IPS DF 6.9 (cell line): Measurements from ENCODE around the gene CCDC138.

Experiments used
- DNase-seq: peaks from one replicate; pipeline ENCODE4 v3.0.0-alpha.2; 2013; ENCODE audit warnings: low read depth, low spot score
- H3K27ac ChIP-seq: one replicate; pipeline ENCODE4 v1.5.1; 2013; ENCODE audit warnings: low read length, control low read depth
- H3K27me3 ChIP-seq: 2 replicates; pipeline ENCODE4 v1.6.1; 2013; ENCODE audit warnings: mild to moderate bottlenecking, low read length; ENCODE audit not compliant: control insufficient read depth, insufficient read depth
- H3K36me3 ChIP-seq: 2 replicates; pipeline ENCODE4 v1.6.1; 2013; ENCODE audit warnings: low read length; ENCODE audit not compliant: control insufficient read depth, insufficient read depth
- H3K4me1 ChIP-seq: 2 replicates; pipeline ENCODE4 v1.6.1; 2013; ENCODE audit warnings: low read length; ENCODE audit not compliant: control insufficient read depth, insufficient read depth
- H3K4me3 ChIP-seq: 2 replicates; pipeline ENCODE4 v1.5.1; 2013; ENCODE audit warnings: mild to moderate bottlenecking, low read length
- H3K9me3 ChIP-seq: 2 replicates; pipeline ENCODE4 v1.6.1; 2013; ENCODE audit warnings: low read length, inconsistent platforms; ENCODE audit not compliant: control insufficient read depth, insufficient read depth
- WGBS: extraction: QIAGEN DNeasy Blood & Tissue Kit; methylation state at CpG from one replicate; pipeline ENCODE4 v1.1.7; 2013; ENCODE audit warnings: mixed read lengths, missing lambda C conversion rate; ENCODE audit not compliant: insufficient read length, insufficient coverage; 5-methylcytosine and 5-hydroxymethylcytosine counted together

CCDC138 gene

DNA sequence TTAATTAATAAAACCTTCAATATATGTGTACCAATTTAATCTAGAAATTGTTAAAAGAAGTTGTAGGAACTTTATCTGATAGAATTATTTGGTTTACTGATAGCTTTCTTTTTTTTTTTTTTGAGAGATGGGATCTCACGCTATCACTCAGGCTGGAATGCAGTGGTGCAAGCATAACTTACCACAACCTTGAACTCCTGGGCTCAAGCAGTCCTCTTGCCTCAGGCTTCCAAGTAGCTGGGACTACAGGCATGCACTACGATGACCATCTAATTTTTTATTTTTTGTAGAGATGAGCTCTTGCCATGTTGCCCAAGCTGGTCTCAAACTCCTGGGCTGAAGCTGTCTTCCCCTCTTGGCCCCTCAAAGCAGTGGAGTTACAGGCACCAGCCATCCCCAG lies 66.8 kb downstream of the CCDC138 start:
- H3K27ac ChIP-seq, result no peak overlapping the region
- no peaks in the 10 kb centered on the region for H3K9me3 ChIP-seq
- no peaks in the 10 kb centered on the region for H3K27me3 ChIP-seq
- H3K36me3 ChIP-seq, result 0 out of 2 replicates have a peak, but pooled peaks cover 4% of the 10 kb centered on the region
- H3K4me3 ChIP-seq, result no peak overlapping the region
- H3K4me1 ChIP-seq, result no peaks in the 10 kb centered on the region
- no CpG with 5 or more reads among the region's 2 CpGs for WGBS
- no peak for DNase-seq

DNA sequence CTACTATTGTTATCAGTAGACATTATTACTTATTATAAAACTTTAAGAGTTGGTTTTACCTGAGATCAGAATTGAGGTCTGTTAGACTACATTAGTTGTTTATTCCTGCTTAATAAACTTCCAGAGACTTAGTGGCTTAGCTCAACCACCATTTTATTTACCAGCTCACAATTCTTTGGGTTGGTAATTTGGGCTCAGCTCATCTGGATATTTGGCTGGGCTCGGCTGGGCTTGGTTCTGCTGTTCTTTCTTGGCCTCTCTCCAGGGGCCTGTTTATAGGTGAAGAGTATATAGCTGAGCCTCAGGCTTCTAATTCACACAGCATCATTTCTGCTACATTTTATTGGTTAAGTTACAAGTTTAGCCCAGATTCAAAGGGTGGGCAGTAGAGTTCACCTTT lies 67.9 kb downstream of the CCDC138 start:
- 0 out of 2 replicates have a peak, but pooled peaks cover 2% of the 10 kb centered on the region for H3K36me3 ChIP-seq
- no peaks in the 10 kb centered on the region for H3K9me3 ChIP-seq
- no peaks in the 10 kb centered on the region for H3K27me3 ChIP-seq
- no peak for DNase-seq
- no peak overlapping the region for H3K27ac ChIP-seq
- WGBS, result no CpG with 5 or more reads among the region's 1 CpG
- H3K4me1 ChIP-seq, result no peaks in the 10 kb centered on the region
- no peak overlapping the region for H3K4me3 ChIP-seq

DNA sequence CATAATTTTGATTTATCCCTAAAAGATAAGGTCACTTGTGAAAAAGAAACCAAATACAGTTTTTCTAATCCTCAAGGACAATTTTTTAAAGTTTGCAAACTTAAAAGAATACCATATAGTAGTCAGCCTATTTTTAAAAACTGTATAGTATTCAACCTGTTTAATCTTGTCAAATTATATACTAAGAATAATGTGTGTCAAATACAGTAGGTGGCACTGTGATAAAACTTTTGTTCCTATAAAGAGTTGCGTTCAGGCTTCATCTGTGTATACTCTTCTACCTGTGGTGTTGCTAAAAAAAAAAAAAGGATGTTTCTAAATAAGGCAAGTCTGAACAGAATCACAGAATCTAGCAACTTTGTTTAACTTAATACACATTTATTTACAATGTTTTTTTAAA lies 68.6 kb downstream of the CCDC138 start:
- no peaks in the 10 kb centered on the region for H3K27me3 ChIP-seq
- no peak for DNase-seq
- H3K36me3 ChIP-seq, result 0 out of 2 replicates have a peak, but pooled peaks cover 2% of the 10 kb centered on the region
- no peak overlapping the region for H3K4me3 ChIP-seq
- WGBS, result no CpG with 5 or more reads among the region's 1 CpG
- H3K27ac ChIP-seq, result no peak overlapping the region
- H3K4me1 ChIP-seq, result no peaks in the 10 kb centered on the region
- H3K9me3 ChIP-seq, result no peaks in the 10 kb centered on the region

DNA sequence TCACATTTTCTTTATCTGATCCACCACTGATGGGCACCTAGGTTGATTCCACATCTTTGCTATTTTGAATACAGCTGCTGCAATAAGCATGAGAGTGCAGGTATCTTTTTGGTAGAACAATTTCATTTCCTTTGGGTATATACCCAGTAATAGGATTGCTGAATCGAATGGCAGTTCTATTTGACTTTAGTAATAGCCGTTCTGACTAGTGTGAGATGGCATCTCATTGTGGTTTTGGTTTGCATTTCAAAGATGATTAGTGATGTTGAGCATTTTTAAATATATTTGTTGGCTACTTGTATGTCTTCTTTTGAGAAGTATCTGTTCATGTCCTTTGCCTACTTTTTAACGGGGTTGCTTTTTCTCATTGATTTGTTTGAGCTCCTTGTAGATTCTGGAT lies 72.3 kb downstream of the CCDC138 start:
- no peaks in the 10 kb centered on the region for H3K27me3 ChIP-seq
- H3K4me1 ChIP-seq, result no peaks in the 10 kb centered on the region
- no peak overlapping the region for H3K27ac ChIP-seq
- no peak overlapping the region for H3K4me3 ChIP-seq
- DNase-seq, result no peak
- no peaks in the 10 kb centered on the region for H3K36me3 ChIP-seq
- no CpG with 5 or more reads among the region's 3 CpGs for WGBS
- H3K9me3 ChIP-seq, result no peaks in the 10 kb centered on the region

DNA sequence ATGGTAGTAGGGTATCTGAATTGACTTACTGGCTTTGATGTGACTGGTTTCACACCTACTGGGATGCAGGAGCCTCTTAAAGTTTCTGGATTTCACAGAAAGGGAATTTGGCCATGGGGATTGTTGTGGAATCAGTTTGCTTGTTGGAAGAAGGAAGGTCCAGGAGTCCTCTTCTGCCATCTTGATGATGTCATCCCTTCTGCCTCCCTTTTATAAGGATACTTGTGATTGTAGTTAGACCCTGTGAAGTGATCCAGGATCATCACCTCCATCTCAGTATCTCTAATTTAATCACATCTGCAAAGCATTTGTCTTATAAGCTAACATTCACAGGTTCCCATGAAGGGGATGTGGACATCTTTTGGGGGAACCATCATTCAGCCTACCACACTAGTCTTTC lies 79.5 kb downstream of the CCDC138 start:
- Histone ChIP-seq H3K36me3 (no peaks in the 10 kb centered on the region), H3K4me1 (no peaks in the 10 kb centered on the region), H3K27me3 (no peaks in the 10 kb centered on the region), H3K9me3 (no peaks in the 10 kb centered on the region), H3K27ac (no peak overlapping the region), H3K4me3 (no peak overlapping the region)
- no peak for DNase-seq

DNA sequence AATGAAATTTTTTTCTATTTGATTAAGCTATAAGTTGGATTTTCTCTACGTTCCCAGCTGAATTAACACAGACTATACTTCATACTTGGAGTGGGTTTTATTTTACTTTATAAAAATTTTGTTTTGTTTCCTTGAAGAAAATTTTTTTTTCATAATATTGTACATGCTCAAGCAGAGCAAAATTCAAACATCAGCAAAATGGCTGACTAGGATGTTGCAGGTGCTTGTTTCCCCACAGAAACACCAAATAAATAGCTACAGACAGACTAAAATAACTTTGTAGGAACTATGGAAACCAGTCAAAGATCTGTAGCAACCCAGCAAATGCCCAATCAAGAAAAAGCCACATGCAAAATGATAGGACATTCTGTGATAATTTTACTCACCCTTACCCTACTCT lies 82.3 kb downstream of the CCDC138 start:
- H3K36me3 ChIP-seq, result no peaks in the 10 kb centered on the region
- no peaks in the 10 kb centered on the region for H3K9me3 ChIP-seq
- WGBS, result no CpG with 5 or more reads among the region's 1 CpG
- H3K4me3 ChIP-seq, result no peak overlapping the region
- DNase-seq, result no peak
- H3K4me1 ChIP-seq, result no peaks in the 10 kb centered on the region
- no peak overlapping the region for H3K27ac ChIP-seq
- H3K27me3 ChIP-seq, result no peaks in the 10 kb centered on the region

DNA sequence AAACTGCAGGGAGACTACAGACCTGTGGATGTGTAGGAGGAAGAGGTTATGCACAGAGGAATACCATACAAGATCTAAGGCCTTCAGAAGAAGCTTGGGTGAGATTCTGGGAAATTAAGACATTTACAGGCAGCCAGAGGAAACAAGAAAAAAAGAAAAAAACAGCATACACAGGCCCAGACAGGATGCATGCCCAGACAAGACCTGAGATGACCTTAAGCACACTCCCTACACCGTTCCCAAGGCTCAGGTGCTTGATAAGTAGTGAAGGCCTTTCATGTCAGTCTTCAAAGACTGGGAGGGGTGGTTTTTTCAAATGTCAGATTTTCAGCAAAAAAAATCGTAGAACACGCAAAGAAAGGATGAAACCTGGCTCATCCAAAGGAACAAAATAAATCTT lies 83.0 kb downstream of the CCDC138 start:
- Histone ChIP-seq H3K9me3 (no peaks in the 10 kb centered on the region), H3K27me3 (no peaks in the 10 kb centered on the region), H3K27ac (no peak overlapping the region), H3K36me3 (no peaks in the 10 kb centered on the region), H3K4me3 (no peak overlapping the region), H3K4me1 (no peaks in the 10 kb centered on the region)
- no peak for DNase-seq
- WGBS, result no CpG with 5 or more reads among the region's 3 CpGs

DNA sequence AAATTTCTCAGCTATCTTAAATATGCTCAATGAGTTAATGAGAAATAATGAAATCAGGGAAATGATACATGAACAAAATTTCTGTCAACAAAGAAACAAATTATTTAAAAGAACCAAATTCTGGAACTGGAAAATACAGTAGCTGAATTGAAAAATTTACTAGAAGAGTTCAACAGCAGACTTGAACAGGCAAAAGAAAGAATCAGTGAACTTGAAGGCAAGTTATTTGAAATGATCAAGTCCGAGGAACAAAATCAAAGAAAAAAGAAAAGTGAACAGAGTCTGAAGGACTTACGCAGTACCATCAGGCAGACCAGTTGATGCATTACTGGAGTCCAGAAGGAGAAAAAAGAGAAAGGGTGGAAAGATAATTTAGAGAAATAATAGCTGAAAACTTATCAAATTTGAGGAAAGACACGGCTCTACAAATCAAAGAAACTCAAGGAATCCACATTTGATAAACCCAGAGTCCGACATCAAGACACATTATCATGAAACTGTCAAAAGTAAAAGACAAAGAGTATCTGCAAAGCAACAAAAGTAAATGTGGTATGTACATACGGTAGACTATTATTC lies 83.6 kb downstream of the CCDC138 start:
- Histone ChIP-seq H3K4me3 (no peak overlapping the region), H3K9me3 (no peaks in the 10 kb centered on the region), H3K4me1 (no peaks in the 10 kb centered on the region), H3K36me3 (no peaks in the 10 kb centered on the region), H3K27me3 (no peaks in the 10 kb centered on the region), H3K27ac (no peak overlapping the region)
- DNase-seq, result no peak
- no CpG with 5 or more reads among the region's 5 CpGs for WGBS

DNA sequence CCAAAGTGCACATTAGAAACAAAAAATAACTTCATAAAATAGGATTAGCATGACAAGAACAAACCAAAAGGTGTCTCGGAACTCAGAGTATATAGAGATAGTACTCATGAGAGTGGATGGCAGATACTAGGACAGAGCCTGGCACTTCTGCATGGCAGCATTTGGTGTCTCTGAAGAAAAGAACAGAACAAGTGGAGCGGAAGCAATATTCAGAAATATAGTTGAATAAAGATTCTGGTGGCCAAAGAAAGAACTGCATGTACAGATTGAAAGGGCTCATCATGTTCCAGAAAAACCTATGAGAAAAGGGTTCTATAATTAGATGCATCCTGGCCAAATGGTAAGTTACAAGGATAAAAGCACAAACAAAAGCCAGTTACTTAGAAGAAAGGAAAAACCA lies 90.9 kb downstream of the CCDC138 start:
- no peak overlapping the region for H3K4me3 ChIP-seq
- no CpG with 5 or more reads among the region's 2 CpGs for WGBS
- no peak for DNase-seq
- H3K27me3 ChIP-seq, result no peaks in the 10 kb centered on the region
- H3K27ac ChIP-seq, result no peak overlapping the region
- no peaks in the 10 kb centered on the region for H3K4me1 ChIP-seq
- H3K36me3 ChIP-seq, result no peaks in the 10 kb centered on the region
- H3K9me3 ChIP-seq, result 0 out of 2 replicates have a peak, but pooled peaks cover 1% of the 10 kb centered on the region

DNA sequence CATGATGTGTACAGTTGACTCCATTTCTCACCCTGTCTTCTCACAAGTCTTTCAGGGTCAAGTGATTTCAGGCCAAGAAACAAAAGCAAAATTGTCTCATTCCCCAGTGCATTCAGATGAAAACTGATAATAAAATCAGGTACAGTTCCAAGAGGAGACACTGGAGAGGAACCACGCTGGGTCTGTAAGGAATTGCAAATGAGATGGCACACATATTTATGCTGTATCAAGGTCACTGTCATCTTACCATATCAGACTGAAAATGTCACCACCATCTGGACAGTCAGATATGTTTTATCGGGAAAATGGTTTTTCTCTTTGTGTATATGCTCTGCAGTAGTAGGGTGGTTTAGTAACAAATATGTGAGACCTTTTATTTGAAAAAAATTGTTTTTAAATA lies 91.7 kb downstream of the CCDC138 start:
- Histone ChIP-seq H3K36me3 (no peaks in the 10 kb centered on the region), H3K27ac (no peak overlapping the region), H3K27me3 (no peaks in the 10 kb centered on the region), H3K9me3 (0 out of 2 replicates have a peak, but pooled peaks cover 1% of the 10 kb centered on the region), H3K4me3 (no peak overlapping the region), H3K4me1 (no peaks in the 10 kb centered on the region)
- WGBS, result no CpG with 5 or more reads among the region's 2 CpGs
- DNase-seq, result no peak

DNA sequence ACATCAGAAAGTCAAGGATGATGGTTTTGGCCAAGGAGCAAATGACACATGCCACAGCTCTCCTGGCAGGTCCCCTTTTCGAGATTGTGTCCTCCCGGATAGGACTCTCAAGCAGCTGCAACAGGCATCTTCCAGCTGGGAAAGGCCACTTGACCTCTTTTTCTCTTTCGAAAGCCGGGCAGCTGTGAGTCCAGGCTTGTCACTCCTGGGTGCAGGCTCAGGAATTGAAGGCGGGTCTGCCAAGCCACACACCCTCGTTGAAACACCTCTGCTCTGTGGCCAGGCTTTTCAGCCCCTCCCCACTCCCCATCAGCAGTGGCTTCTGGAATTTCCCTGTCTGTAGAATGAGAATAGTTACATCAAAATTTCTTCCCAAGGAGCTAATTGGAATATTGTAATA lies 98.0 kb downstream of the CCDC138 start:
- no CpG with 5 or more reads among the region's 6 CpGs for WGBS
- no peak for DNase-seq

More for the DNA sequence above, 98.0 kb downstream of the CCDC138 start:
- Histone ChIP-seq H3K27ac (no peak overlapping the region), H3K27me3 (no peaks in the 10 kb centered on the region), H3K9me3 (0 out of 2 replicates have a peak, but pooled peaks cover 1% of the 10 kb centered on the region), H3K4me3 (no peak overlapping the region), H3K36me3 (no peaks in the 10 kb centered on the region), H3K4me1 (no peaks in the 10 kb centered on the region)
